Activated naive CD8-positive, alpha-beta T cell treated with anti-CD3 and anti-CD28 coated beads for 36 hours (primary cell): Measurements from ENCODE around the gene SLC16A2. TPM values are rescaled to one million over a fixed set of nuclear protein-coding genes. Genes with fewer than 3 reads are reported as not detected.

Source experiments
- DNase-seq: peaks from one replicate; pipeline ENCODE4 v3.0.0; 2021
- H3K27ac Mint-ChIP-seq: one replicate; pipeline ENCODE4 v1.8.0; 2022; ENCODE audit warnings: mild to moderate bottlenecking, moderate library complexity, mixed read lengths
- H3K27me3 Mint-ChIP-seq: one replicate; pipeline ENCODE4 v1.8.0; 2022; ENCODE audit warnings: mild to moderate bottlenecking, mixed read lengths
- H3K36me3 Mint-ChIP-seq: one replicate; pipeline ENCODE4 v1.8.0; 2021; ENCODE audit warnings: mild to moderate bottlenecking, mixed read lengths
- H3K4me1 Mint-ChIP-seq: one replicate; pipeline ENCODE4 v1.8.0; 2021; ENCODE audit warnings: mixed read lengths
- H3K4me3 Mint-ChIP-seq: one replicate; pipeline ENCODE4 v1.8.0; 2022; ENCODE audit warnings: mild to moderate bottlenecking, moderate library complexity, mixed read lengths
- H3K9me3 Mint-ChIP-seq: one replicate; pipeline ENCODE4 v1.8.0; 2022; ENCODE audit warnings: mixed read lengths
- total RNA-seq, 2 experiments: library from RNA; stranded (reverse); gene quantifications; one replicate each; pipeline ENCODE4 v1.2.3, GENCODE V29; 2021

Gene SLC16A2
- total RNA-seq, 2 experiments from 2014 or later = 0.60 to 0.68 TPM

- no peak overlapping the region for H3K27ac Mint-ChIP-seq
These were observed 109.8 kb downstream of the SLC16A2 start for GRCh38 chrX:74531081-74531480.

GRCh38 chrX:74534569-74535038, 113.3 kb downstream of the SLC16A2 start:
- Mint-ChIP-seq H3K9me3 (no peaks in the 10 kb centered on the region), H3K4me1 (peaks cover 16% of the 10 kb centered on the region), H3K27ac (no peak overlapping the region), H3K4me3 (no peak overlapping the region), H3K36me3 (no peaks in the 10 kb centered on the region), H3K27me3 (no peaks in the 10 kb centered on the region)
- DNase-seq = no peak

More at GRCh38 chrX:74531081-74531480, 109.8 kb downstream of the SLC16A2 start:
- H3K36me3 Mint-ChIP-seq = no peaks in the 10 kb centered on the region
- H3K27me3 Mint-ChIP-seq = no peaks in the 10 kb centered on the region
- H3K9me3 Mint-ChIP-seq = no peaks in the 10 kb centered on the region
- no peak overlapping the region for H3K4me3 Mint-ChIP-seq
- H3K4me1 Mint-ChIP-seq = peaks cover 12% of the 10 kb centered on the region
- DNase-seq = no peak

GRCh38 chrX:74535086-74535407, 113.8 kb downstream of the SLC16A2 start:
- H3K36me3 Mint-ChIP-seq = no peaks in the 10 kb centered on the region
- H3K27ac Mint-ChIP-seq = no peak overlapping the region
- H3K27me3 Mint-ChIP-seq = no peaks in the 10 kb centered on the region

GRCh38 chrX:74535408-74536151, 114.3 kb downstream of the SLC16A2 start:
- Mint-ChIP-seq H3K36me3 (no peaks in the 10 kb centered on the region), H3K9me3 (no peaks in the 10 kb centered on the region), H3K27ac (peak overlapping the region; percentile 58), H3K27me3 (no peaks in the 10 kb centered on the region), H3K4me1 (peaks cover 17% of the 10 kb centered on the region), H3K4me3 (peak overlapping the region; percentile 71)
- DNase-seq = peak; percentile 38

More at GRCh38 chrX:74535086-74535407, 113.8 kb downstream of the SLC16A2 start:
- no peak overlapping the region for H3K4me3 Mint-ChIP-seq
- no peak for DNase-seq
- H3K4me1 Mint-ChIP-seq = peaks cover 16% of the 10 kb centered on the region
- no peaks in the 10 kb centered on the region for H3K9me3 Mint-ChIP-seq

GRCh38 chrX:74536152-74536831, 115.0 kb downstream of the SLC16A2 start:
- H3K4me3 Mint-ChIP-seq = peak overlapping the region; percentile 71
- H3K27ac Mint-ChIP-seq = peak overlapping the region; percentile 58
- no peaks in the 10 kb centered on the region for H3K9me3 Mint-ChIP-seq
- peak; percentile 31 for DNase-seq
- no peaks in the 10 kb centered on the region for H3K27me3 Mint-ChIP-seq
- no peaks in the 10 kb centered on the region for H3K36me3 Mint-ChIP-seq
- H3K4me1 Mint-ChIP-seq = peaks cover 20% of the 10 kb centered on the region

GRCh38 chrX:74536832-74537371, 115.6 kb downstream of the SLC16A2 start:
- DNase-seq = no peak
- peak overlapping the region; percentile 71 for H3K4me3 Mint-ChIP-seq
- H3K27ac Mint-ChIP-seq = no peak overlapping the region
- H3K27me3 Mint-ChIP-seq = no peaks in the 10 kb centered on the region
- H3K4me1 Mint-ChIP-seq = peaks cover 20% of the 10 kb centered on the region
- H3K36me3 Mint-ChIP-seq = no peaks in the 10 kb centered on the region
- no peaks in the 10 kb centered on the region for H3K9me3 Mint-ChIP-seq

- Mint-ChIP-seq H3K27ac (no peak overlapping the region), H3K36me3 (no peaks in the 10 kb centered on the region), H3K4me3 (no peak overlapping the region)
These were observed 119.4 kb downstream of the SLC16A2 start for GRCh38 chrX:74540635-74541249.

GRCh38 chrX:74545880-74546523, 124.7 kb downstream of the SLC16A2 start:
- no peaks in the 10 kb centered on the region for H3K9me3 Mint-ChIP-seq
- H3K36me3 Mint-ChIP-seq = no peaks in the 10 kb centered on the region
- H3K27ac Mint-ChIP-seq = no peak overlapping the region
- H3K4me1 Mint-ChIP-seq = peaks cover 3% of the 10 kb centered on the region
- H3K4me3 Mint-ChIP-seq = no peak overlapping the region
- DNase-seq = no peak
- no peaks in the 10 kb centered on the region for H3K27me3 Mint-ChIP-seq

More at GRCh38 chrX:74540635-74541249, 119.4 kb downstream of the SLC16A2 start:
- no peak for DNase-seq
- H3K9me3 Mint-ChIP-seq = no peaks in the 10 kb centered on the region
- H3K27me3 Mint-ChIP-seq = no peaks in the 10 kb centered on the region
- H3K4me1 Mint-ChIP-seq = peaks cover 8% of the 10 kb centered on the region

- Mint-ChIP-seq H3K27ac (no peak overlapping the region), H3K36me3 (no peaks in the 10 kb centered on the region), H3K4me3 (no peak overlapping the region), H3K4me1 (peaks cover 3% of the 10 kb centered on the region), H3K27me3 (no peaks in the 10 kb centered on the region), H3K9me3 (no peaks in the 10 kb centered on the region)
- DNase-seq = no peak
These were observed 125.7 kb downstream of the SLC16A2 start for GRCh38 chrX:74546984-74547383.

GRCh38 chrX:74550295-74550802, 129.1 kb downstream of the SLC16A2 start:
- Mint-ChIP-seq H3K27me3 (no peaks in the 10 kb centered on the region), H3K4me1 (peaks cover 3% of the 10 kb centered on the region), H3K4me3 (peak overlapping the region; percentile 42), H3K36me3 (no peaks in the 10 kb centered on the region), H3K27ac (no peak overlapping the region), H3K9me3 (no peaks in the 10 kb centered on the region)
- peak; percentile 76 for DNase-seq

- no peaks in the 10 kb centered on the region for H3K36me3 Mint-ChIP-seq
- H3K27ac Mint-ChIP-seq = no peak overlapping the region
- no peaks in the 10 kb centered on the region for H3K27me3 Mint-ChIP-seq
- no peak for DNase-seq
- no peak overlapping the region for H3K4me3 Mint-ChIP-seq
- no peaks in the 10 kb centered on the region for H3K9me3 Mint-ChIP-seq
- H3K4me1 Mint-ChIP-seq = peaks cover 3% of the 10 kb centered on the region
These were observed 130.6 kb downstream of the SLC16A2 start for GRCh38 chrX:74551934-74552333.

GRCh38 chrX:74557378-74557777, 136.1 kb downstream of the SLC16A2 start:
- H3K27me3 Mint-ChIP-seq = no peaks in the 10 kb centered on the region
- no peaks in the 10 kb centered on the region for H3K9me3 Mint-ChIP-seq
- no peak for DNase-seq
- no peak overlapping the region for H3K27ac Mint-ChIP-seq
- no peaks in the 10 kb centered on the region for H3K36me3 Mint-ChIP-seq
- no peaks in the 10 kb centered on the region for H3K4me1 Mint-ChIP-seq
- H3K4me3 Mint-ChIP-seq = no peak overlapping the region

GRCh38 chrX:74578137-74578536, 156.8 kb downstream of the SLC16A2 start:
- Mint-ChIP-seq H3K27ac (no peak overlapping the region), H3K4me3 (no peak overlapping the region), H3K36me3 (peaks cover 13% of the 10 kb centered on the region), H3K27me3 (no peaks in the 10 kb centered on the region), H3K4me1 (peaks cover 2% of the 10 kb centered on the region), H3K9me3 (no peaks in the 10 kb centered on the region)
- no peak for DNase-seq

GRCh38 chrX:74579597-74580198, 158.4 kb downstream of the SLC16A2 start:
- Mint-ChIP-seq H3K9me3 (no peaks in the 10 kb centered on the region), H3K4me3 (no peak overlapping the region), H3K36me3 (peaks cover 15% of the 10 kb centered on the region), H3K27ac (peak overlapping the region; percentile 54), H3K27me3 (no peaks in the 10 kb centered on the region), H3K4me1 (peaks cover 2% of the 10 kb centered on the region)
- no peak for DNase-seq
